ENCODE measurements around the gene REN.

REN gene

DNA sequence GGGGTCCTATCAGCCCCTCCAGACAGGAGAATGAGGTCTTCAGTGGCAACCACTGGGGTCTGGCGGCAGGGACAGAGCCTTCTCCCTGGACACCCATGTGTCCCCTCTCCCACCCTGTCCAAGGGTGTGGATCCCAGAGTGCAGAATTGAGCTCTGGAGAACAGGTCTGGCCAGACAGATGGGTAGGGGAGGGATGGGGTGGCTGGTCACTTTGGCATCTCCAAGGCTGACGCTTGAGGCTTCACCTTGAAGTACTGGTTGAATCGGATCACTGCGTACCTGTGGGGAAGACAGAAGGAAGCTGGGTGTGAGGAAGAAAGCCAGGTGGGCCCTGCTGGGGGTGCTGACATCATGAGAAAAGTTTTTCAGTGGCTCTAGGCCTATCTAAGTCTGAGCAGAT is 34.2 kb downstream of the REN start:
- no peak for DNase-seq (ENCODE audit: low spot score)

DNA sequence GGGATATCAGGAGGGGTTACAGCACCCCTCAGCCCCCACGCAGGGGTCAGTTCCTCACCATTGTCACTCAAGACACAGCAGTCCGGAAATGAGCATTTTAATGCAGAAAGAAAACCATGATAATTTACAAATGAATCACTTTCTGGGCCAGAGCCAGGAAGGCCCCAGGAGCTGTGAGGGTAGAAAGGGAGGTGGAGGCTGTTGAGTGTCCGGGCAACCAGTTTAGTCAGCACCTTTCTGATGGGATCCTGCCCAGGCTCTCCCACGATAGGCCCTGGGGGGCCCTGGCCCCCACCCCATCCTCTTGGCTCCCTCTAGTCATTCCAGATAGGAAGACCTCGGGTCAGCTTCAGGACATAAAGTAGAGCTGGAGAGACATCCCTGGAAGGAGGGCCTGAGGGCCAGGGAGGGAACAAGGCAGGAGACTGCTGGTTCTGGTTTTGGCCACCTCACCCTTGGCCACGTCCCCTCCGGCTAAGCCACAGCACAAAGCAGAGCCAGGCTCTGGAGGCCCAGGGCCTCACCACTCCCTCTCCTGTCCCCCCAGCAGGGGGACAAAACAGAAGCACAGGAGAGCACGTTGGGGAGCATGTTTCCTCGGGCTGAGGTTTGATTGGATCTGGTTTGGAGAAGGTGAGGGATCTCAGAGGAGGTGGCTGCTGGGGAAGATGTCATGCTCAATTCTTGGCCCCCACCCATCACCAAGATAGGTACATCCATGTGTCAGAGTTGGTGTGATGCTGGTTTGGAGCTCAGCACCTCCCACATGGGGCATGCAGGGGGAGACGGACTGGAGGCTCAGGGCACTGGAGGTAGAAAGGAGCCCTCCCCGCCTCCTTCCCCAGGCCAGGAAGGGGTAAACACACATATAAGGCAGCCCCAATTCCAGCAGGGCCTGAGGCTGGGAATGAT is 34.9 kb downstream of the REN start:
- DNase-seq (ENCODE audit: low spot score): peak; percentile 28

DNA sequence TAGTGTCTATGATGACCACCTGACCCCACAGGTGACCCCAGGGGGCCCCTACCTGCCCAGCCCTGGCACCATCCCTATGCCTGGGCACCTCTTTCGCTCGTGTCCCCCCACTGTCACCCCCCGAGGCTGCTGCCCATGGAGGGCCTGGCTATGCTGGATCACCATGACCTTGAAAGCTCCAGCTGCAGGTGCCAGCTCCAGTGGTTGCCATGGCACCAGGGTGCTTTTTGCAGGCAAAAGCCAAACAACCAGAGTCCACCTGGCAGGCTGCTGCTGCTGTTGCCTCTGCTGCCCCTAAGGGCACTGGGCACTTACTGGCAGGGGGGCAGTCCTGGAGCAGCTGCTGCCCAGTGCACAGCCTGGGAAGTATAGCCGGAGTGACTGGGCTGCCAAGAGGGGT is 36.0 kb downstream of the REN start:
- DNase-seq (ENCODE audit: low spot score): no peak

DNA sequence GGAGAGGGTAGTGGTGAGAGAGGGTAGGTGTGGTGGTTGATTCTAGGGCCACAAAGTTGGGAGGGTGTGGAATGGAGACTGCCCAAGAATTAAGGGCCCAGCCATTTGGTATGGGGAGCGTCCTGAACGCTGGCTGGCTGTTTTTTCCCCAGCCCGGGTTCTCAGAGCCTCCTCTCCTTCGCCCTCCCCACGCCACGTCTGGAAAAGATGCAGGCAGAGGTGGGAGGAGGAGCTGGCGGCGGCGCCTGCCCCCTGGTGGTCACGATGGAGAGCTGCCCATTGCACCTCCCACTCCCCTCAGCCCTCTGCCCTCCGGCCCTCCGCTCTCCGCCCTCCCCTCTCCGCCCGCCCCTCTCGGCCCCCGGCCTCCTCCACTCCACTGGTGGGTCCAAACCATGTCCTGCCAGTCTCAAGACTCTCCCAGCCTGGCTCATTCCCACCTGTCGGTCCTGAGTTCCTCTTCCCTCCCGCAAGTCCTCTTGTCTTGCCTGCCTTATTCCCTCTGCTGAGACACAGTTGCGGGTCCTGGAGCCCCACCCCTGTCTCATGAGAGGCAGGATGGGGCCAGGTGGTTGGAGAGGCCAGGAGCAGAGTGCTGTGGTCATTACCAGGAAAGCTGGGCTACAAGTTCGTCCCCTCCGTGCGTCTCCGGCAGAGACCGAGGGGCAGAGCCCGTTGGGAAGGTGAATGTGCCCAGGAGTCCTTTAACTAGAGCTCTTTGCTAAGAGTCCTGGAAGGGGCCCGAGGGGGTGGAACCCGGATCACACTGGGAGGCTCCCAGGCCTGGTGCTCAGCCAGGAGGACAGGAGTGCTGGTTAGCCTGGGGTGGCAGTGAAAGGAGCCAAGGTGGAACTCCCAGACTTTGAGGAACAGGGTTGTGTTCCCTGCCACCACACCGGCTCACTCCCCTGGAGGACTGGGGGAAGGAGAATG is 36.9 kb downstream of the REN start:
- peak; percentile 51 for DNase-seq (ENCODE audit: low spot score)

DNA sequence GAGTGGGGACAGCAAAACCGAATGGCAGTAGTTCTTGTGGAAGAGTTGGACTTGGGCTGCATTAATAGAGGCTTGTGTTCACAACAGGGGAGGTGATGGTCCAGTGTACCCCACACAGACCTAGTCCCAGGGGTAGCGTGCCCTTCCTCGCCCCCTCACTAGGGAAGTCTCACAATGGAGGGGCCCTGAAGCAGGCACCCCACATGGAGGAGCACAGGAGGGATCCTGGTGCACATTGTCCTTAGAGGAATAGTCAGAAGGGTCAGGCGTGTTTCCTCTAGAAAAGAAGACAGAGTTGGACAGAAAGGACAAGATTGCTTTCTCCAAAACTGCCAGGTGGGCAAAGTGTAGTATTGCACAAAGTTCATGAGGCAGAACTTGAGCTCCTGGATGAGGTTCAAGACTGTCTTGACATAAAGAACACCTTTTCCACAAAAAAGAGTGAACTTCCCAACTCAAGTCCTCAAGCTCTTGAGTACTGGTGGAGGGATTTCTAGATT is 37.6 kb downstream of the REN start:
- no peak for DNase-seq (ENCODE audit: low spot score)

DNA sequence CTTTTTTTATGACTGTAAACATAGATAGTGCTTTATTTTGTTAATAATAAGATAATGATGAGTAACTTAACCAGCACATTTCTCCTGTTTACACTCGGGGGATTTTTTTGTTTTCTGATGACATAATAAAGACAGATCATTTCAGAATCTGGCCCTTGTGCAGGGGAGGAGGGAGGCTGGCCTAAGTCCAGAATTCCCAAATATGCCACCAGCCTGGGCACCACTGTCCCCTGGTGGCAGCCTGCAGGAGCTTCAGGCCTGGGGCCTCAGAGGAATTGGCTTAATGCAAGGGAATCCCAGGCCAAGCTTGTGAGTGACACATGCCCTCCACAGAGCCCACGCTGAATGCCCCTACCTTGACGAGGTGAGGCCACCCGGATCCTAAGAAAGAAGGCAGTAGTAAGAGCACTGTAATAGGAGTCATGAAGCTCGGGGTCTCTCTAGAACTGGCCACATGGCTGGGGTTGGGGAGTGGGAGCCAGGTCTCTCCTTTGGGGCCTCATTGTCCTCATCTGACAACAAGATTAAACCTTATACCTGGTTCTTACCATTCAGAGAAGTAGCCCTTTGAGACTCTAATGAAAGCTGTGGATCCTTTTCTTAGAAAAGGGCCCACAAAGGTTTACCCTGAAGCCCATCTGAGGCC is 38.4 kb downstream of the REN start:
- peak; percentile 62 for DNase-seq (ENCODE audit: low spot score)

DNA sequence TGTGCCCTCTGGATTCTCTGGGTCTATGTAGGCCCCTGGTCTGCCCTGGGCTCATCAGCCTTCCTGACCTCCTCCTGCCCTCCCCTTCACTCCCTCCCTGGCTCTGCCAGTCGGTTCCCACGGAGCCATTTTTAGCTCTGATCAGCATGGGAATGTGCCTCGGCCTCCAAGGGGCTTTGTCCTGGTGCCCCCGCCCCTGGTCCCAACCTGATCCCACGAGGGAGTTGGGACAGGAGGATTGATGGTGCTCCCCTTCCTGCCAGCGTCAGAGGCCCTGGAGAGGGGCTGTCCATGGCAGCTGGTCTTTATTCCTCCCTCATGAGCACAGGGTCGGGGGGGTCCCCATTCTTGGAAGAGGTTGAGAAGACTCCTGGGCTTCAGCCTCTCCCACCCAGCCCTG is 39.2 kb downstream of the REN start:
- DNase-seq (ENCODE audit: low spot score): no peak

DNA sequence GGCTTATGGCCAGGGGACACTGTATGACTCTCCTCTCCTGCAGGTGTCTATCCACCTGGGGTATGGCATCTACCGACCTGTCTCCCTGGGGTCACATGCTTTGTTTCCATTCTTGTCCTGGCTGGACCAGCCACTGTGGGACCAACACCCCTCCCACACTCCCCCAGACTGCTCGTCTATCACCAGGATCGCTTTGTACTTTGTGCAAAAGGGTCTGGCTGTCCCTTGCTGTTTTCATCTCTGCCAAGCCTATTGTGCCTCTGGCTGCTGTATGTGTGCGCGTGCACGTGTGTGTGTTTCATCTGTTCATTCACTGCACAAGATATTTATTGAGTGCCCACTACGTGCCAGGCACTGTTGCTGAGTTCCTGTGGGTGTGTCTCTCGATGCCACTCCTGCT is 39.8 kb downstream of the REN start:
- no peak for DNase-seq (ENCODE audit: low spot score)

DNA sequence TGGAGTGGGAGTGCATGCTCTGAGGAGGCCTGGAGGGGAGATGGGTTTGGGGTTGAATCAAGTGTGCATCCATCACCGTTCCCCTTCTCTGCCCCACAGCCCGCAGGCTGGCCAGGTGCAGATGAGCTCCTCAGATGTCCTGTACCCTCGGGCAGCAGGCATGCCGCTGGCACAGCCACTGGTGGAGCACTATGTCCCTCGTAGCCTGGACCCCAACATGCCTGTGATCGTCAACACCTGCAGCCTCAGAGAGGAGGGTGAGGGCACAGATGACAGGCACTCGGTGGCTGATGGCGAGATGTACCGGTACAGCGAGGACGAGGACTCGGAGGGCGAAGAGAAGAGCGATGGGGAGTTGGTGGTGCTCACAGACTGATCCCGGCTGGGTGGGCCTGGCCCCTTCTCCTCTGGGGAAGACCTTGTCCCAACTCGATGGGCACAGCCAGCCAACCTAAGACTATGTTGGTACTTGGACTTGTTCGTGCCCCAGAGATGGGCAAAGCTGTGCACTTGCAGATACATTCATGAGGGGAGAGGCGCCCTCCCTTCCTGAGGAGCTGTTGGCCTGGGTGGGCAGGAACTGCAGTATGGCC is 40.3 kb downstream of the REN start:
- no peak for DNase-seq (ENCODE audit: low spot score)

DNA sequence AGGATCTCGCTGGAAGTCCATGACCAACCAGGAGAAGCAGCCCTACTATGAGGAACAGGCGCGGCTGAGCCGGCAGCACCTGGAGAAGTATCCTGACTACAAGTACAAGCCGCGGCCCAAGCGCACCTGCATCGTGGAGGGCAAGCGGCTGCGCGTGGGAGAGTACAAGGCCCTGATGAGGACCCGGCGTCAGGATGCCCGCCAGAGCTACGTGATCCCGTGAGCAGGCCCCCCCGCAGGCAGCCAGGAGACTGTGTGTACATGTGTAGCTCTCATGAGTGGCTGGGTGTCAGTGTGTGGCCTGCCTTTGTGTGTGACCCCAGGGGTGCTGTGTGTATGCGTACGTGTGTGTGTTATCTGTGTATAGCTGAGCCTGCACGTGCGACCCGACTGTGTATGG is 41.5 kb downstream of the REN start:
- DNase-seq (ENCODE audit: low spot score): no peak

DNA sequence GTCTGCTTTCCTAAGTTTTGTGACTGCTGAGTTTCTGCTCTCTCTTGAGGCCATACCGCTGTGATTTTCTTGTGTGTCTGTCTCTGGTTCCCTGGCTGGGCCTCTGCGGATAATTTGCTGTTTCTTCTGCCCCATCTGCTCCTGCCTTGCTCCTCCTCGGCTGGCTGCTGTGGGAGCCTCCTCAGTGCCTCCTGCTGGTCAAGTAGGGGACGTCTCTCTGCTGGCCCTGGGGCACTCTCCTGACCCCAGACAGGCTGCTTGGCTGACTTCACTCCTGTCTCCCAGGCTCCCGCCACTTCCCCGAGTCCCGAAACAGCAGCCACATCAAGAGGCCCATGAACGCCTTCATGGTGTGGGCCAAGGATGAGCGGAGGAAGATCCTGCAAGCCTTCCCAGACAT is 42.8 kb downstream of the REN start:
- no peak for DNase-seq (ENCODE audit: low spot score)

DNA sequence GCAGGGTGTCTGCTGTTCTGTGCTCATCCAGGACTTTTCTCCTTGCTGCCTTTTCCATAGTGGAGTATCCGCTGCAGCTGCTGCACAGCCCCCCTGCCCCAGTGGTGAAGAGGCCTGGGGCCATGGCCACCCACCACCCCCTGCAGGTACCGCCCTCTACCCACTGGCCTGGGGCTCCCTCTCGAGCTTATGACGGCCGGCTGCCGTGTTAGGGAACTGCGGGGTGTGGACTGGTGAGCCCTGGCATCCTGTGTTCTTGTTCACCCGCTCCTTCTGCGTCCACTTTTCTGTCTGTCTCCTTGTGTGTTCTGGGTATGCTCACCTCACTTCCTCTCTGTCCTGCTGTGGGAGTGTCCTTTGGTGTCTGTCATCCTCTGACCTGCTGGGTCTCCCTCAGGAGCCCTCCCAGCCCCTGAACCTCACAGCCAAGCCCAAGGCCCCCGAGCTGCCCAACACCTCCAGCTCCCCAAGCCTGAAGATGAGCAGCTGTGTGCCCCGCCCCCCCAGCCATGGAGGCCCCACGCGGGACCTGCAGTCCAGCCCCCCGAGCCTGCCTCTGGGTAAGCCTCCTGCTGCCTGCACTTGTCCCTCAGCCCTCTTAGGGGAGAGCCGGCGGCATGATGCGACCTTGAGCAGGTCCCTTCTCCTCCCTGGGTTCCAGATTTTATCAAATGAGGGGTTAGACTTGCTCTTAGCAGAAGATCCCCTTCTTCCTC is 44.1 kb downstream of the REN start:
- DNase-seq (ENCODE audit: low spot score): no peak

DNA sequence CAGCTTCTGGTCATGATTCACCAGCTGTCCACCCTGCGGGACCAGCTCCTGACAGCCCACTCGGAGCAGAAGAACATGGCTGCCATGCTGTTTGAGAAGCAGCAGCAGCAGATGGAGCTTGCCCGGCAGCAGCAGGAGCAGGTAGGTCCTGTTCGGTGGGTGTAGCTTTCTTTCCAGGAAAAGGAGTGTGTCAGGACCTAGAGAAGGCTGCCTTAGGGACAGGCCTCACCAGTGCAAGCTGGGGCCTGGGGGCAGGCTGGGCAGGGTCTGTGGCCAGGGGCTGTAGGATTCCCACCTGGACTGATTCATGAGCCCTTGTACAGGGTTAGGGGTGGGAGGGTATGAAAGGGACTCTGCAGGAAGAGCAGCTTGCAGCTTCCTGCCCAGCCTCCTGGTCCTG is 49.6 kb downstream of the REN start:
- no peak for DNase-seq (ENCODE audit: low spot score)

DNA sequence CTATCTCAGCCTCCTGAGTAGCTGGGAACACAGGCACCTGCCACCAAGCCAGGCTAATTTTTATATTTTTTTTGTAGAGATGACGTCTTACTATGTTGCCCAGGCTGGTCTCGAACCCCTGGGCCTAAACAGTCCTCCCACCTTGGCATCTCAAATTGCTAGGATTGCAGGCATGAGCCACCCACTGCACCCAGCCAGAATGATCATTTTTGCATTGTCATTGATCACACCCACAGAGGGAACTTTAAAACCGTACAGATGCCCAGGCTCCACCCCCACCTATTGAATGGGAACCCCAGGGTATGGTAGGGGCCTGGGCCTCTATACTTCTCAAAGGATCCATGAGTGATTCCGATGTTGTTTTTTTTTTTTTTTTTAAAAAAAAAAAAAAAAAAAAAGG is 51.0 kb downstream of the REN start:
- DNase-seq (ENCODE audit: low spot score): no peak

DNA sequence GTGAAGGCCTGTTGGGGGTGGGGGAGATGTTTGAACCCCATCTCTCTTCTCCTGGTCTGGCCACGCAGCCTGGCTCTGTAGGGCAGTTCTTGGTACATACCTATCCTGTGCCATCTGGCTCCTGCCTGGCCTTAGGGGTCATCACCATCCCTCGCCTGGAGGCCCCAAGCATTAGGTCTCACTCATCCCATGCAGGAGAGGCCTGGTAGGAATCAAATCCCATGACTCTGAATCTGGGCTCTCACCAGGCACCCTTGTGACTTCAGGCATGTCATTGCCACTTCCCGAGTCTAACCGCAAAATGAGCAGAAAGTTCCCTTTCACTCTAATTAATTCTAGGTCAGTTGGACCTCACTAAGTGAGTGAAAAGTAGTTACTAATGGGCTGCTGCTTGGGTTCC is 51.5 kb downstream of the REN start:
- no peak for DNase-seq (ENCODE audit: low spot score)

DNA sequence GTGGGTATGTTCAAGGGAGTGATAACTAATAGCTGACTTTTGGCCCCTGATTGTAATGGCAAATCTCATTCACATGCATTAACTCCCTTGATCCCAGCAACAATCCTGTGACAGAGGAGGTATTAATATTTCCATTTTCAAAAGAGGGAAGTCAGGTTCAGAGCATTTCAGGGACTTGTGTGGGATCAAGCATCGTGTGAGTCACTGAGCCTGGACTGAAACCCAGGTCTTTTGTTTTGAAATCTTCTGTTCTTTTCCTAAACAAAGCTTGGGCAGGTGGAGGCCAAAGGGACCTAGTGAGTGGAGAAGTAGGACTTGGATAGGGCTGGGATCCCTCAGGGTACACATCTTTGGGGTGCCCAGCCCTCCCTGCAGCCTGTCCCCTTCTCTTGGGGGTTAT is 52.2 kb downstream of the REN start:
- no peak for DNase-seq (ENCODE audit: low spot score)

DNA sequence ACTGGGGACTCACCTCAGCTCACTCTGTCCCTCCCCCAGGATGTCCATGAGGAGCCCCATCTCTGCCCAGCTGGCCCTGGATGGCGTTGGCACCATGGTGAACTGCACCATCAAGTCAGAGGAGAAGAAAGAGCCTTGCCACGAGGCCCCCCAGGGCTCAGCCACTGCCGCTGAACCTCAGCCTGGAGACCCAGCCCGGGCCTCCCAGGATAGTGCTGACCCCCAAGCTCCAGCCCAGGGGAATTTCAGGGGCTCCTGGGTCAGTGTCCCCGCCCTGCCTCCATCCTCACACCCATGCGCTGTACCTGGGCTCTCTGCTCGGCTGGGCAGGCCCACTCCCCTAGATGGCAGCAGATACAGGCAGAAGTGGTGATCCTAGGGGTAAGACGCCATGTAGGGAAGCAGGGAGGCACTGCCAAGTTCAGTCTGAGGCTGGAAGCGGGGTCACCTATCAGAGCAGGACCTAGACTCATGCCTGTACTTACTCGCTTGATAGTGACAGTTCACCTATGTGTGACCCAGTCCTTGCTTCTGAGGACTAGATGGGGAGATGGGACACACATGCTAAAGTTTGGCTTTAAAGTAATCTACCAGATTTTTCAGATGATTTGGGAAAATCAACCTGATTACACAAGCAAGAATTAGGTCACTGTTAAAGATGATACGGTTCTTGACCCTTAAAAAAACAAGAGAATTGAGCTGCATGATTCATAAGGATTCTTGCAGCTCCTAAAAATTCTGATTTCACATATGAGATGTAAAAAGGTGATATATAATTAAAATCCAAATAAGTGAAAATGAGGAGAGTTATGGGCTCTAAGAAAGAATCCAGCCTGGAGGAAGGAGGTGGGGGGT is 53.0 kb downstream of the REN start:
- DNase-seq (ENCODE audit: low spot score): no peak

DNA sequence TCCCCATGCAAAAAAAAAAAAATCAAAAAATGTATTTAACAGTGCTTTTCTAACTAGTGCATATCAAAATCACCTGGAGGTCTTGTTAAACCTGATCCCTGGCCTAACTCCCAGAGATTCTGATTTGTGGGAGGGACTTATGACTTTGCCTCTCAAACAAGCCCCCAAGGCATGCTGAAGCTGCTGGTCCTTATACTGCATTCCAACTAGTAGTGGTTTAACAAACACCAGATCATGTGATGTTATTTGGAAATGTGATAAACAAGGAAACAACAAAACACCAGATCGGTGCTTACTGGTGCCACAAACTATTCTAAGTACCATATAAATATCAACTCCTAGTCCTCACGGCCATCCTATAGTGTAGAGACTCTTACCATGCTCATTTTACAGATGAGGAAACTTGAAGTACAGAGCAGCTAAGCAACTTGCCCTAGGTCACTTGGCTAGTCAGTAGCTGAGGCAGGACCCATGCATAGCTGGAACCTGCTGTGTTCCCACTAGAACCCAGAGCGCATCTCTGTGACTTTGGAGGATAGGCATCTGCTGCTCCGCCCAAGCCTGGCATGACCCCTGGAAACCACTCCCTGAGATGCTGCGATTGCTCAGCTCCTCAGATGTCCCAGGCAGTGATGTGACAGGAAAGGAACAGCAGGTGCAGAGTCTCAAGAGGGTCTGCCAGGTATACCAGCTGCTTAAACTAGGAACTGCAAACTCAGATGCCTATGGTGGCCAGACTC is 55.1 kb downstream of the REN start:
- peak; percentile 44 for DNase-seq (ENCODE audit: low spot score)

DNA sequence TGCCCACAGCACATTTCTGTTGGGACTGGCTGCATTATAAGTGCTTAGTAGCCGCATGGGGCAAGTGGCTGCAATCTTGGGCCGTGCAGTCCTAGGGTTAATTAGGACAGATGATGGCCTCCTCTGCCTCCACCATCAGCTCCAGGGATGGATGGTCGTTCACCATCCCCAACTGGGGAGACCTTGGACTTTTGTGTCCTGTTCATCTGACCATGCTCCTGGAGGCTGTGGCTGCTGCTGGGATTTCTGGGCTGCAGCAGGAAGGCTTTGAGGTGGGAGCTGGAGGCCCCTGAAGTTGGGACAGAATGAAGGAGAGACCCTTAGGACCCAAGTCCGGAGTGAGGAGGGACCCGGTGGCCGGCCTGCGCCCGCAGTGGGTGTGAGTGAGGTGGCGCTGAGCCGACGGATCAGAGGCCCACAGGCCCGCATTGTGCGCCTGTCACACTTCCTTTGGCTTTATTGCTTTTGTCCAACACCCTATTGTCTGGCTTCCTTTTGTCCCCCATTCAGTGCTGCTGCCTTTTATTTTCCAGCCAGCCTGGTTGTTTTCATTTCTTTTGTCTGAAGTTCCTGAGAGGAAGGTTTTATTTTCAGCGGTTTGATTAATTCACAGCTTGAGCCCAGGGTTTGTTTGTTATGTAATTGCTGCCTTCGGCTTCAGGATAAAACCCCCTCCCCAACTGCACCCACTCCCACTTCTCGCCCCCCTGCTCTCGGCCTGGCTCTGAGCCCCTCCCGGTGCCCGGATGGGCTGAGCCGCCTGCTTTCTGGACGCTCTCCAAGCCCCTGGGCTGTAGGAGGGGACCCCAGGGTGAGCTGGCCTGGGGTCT is 57.6 kb downstream of the REN start:
- DNase-seq (ENCODE audit: low spot score): no peak
